ENCODE results near the gene SPECC1L.
"Not testable (repeated sequence)": the region's sequence is repeated elsewhere in the genome, so short reads cannot be mapped to it uniquely, and the experiment has no call there.

Gene SPECC1L

GRCh38 chr22:24262185-24262749, 8.4 kb upstream of the SPECC1L start:
- H3K79me1 ChIP-seq (ENCODE audit: low read length); H4K12ac ChIP-seq (ENCODE audit: low read depth, low read length); H4K91ac ChIP-seq (ENCODE audit: low read depth, low read length); H3K4me3 ChIP-seq (ENCODE audit: low read depth, low read length); H2AFZ ChIP-seq (ENCODE audit: insufficient read depth, low read length, poor library complexity); H2BK5ac ChIP-seq (ENCODE audit: low read depth, low read length, poor library complexity); H3K23ac ChIP-seq (ENCODE audit: low read length); H3K18ac ChIP-seq (ENCODE audit: low read length); H3K27ac ChIP-seq (ENCODE audit: low read depth, low read length); H3K4me2 ChIP-seq (ENCODE audit: low read length); H3K36me3 ChIP-seq (ENCODE audit: control insufficient read depth in 1 of 2, insufficient read depth in 2 of 2, low read length in 2 of 2); H3K9ac ChIP-seq (ENCODE audit: low read length); H3K27me3 ChIP-seq (ENCODE audit: insufficient read depth, low read length); H2BK120ac ChIP-seq (ENCODE audit: insufficient read depth, low read length, poor library complexity); H3K9me3 ChIP-seq (ENCODE audit: insufficient read depth, low read depth, low read length); H4K8ac ChIP-seq (ENCODE audit: low read depth, low read length); H3K79me2 ChIP-seq (ENCODE audit: control insufficient read depth, insufficient read depth, low read length, poor library complexity); H3K14ac ChIP-seq (ENCODE audit: low read length); H3K4ac ChIP-seq (ENCODE audit: low read depth, low read length): not testable (repeated sequence)
- H2BK12ac ChIP-seq (ENCODE audit: low read length), result peak overlapping the region; percentile 42
- peaks cover 3 to 14% of the 10 kb centered on the region in 2 experiments for H3K4me1 ChIP-seq (ENCODE audit: control insufficient read depth in 1 of 2, insufficient read depth in 2 of 2, low read length in 2 of 2)
- DNase-seq, result peak; percentile 36 to 56
- WGBS (ENCODE audit: extremely low coverage, insufficient coverage, insufficient read length), result no CpG with 5 or more reads among the region's 18 CpGs
- peak overlapping the region; percentile 23 for H2AK5ac ChIP-seq (ENCODE audit: low read length)

GRCh38 chr22:24263479-24263878, 7.2 kb upstream of the SPECC1L start:
- H3K27ac ChIP-seq (ENCODE audit: low read depth, low read length); H3K4ac ChIP-seq (ENCODE audit: low read depth, low read length); H2BK5ac ChIP-seq (ENCODE audit: low read depth, low read length, poor library complexity); DNase-seq; H3K4me3 ChIP-seq (ENCODE audit: low read depth, low read length); H3K79me2 ChIP-seq (ENCODE audit: control insufficient read depth, insufficient read depth, low read length, poor library complexity); H2AFZ ChIP-seq (ENCODE audit: insufficient read depth, low read length, poor library complexity); H2AK5ac ChIP-seq (ENCODE audit: low read length); H3K79me1 ChIP-seq (ENCODE audit: low read length); H4K8ac ChIP-seq (ENCODE audit: low read depth, low read length); H3K9ac ChIP-seq (ENCODE audit: low read length); H3K27me3 ChIP-seq (ENCODE audit: insufficient read depth, low read length); H3K36me3 ChIP-seq (ENCODE audit: control insufficient read depth in 1 of 2, insufficient read depth in 2 of 2, low read length in 2 of 2); H3K4me2 ChIP-seq (ENCODE audit: low read length); H4K91ac ChIP-seq (ENCODE audit: low read depth, low read length); H4K12ac ChIP-seq (ENCODE audit: low read depth, low read length); H3K9me3 ChIP-seq (ENCODE audit: insufficient read depth, low read depth, low read length); H3K23ac ChIP-seq (ENCODE audit: low read length): not testable (repeated sequence)
- WGBS (ENCODE audit: extremely low coverage, insufficient coverage, insufficient read length), result no CpG with 5 or more reads among the region's 19 CpGs
- peaks cover 3 to 14% of the 10 kb centered on the region in 2 experiments for H3K4me1 ChIP-seq (ENCODE audit: control insufficient read depth in 1 of 2, insufficient read depth in 2 of 2, low read length in 2 of 2)
- H3K18ac ChIP-seq (ENCODE audit: low read length), result peak overlapping the region; percentile 20
- peak overlapping the region; percentile 5 for H2BK120ac ChIP-seq (ENCODE audit: insufficient read depth, low read length, poor library complexity)
- peak overlapping the region; percentile 18 for H3K14ac ChIP-seq (ENCODE audit: low read length)
- peak overlapping the region; percentile 24 for H2BK12ac ChIP-seq (ENCODE audit: low read length)

- H3K4me3 ChIP-seq (ENCODE audit: low read depth, low read length); H3K9me3 ChIP-seq (ENCODE audit: insufficient read depth, low read depth, low read length); H3K9ac ChIP-seq (ENCODE audit: low read length); H4K91ac ChIP-seq (ENCODE audit: low read depth, low read length); H2AFZ ChIP-seq (ENCODE audit: insufficient read depth, low read length, poor library complexity); H3K36me3 ChIP-seq (ENCODE audit: control insufficient read depth in 1 of 2, insufficient read depth in 2 of 2, low read length in 2 of 2); H3K18ac ChIP-seq (ENCODE audit: low read length); DNase-seq; H2AK5ac ChIP-seq (ENCODE audit: low read length); H3K79me2 ChIP-seq (ENCODE audit: control insufficient read depth, insufficient read depth, low read length, poor library complexity); H3K79me1 ChIP-seq (ENCODE audit: low read length); H3K4me2 ChIP-seq (ENCODE audit: low read length); H2BK120ac ChIP-seq (ENCODE audit: insufficient read depth, low read length, poor library complexity); H3K14ac ChIP-seq (ENCODE audit: low read length); H3K4ac ChIP-seq (ENCODE audit: low read depth, low read length); H3K27me3 ChIP-seq (ENCODE audit: insufficient read depth, low read length); H3K23ac ChIP-seq (ENCODE audit: low read length); H2BK12ac ChIP-seq (ENCODE audit: low read length); H4K12ac ChIP-seq (ENCODE audit: low read depth, low read length); H4K8ac ChIP-seq (ENCODE audit: low read depth, low read length): not testable (repeated sequence)
- Histone ChIP-seq H2BK5ac (ENCODE audit: low read depth, low read length, poor library complexity) (peak overlapping the region; percentile 52), H3K27ac (ENCODE audit: low read depth, low read length) (peak overlapping the region; percentile 79), H3K4me1 (ENCODE audit: control insufficient read depth in 1 of 2, insufficient read depth in 2 of 2, low read length in 2 of 2) (peaks cover 3 to 14% of the 10 kb centered on the region in 2 experiments)
- no CpG with 5 or more reads among the region's 9 CpGs for WGBS (ENCODE audit: extremely low coverage, insufficient coverage, insufficient read length)
Observed at GRCh38 chr22:24264329-24264896, 6.2 kb upstream of the SPECC1L start.

DNA sequence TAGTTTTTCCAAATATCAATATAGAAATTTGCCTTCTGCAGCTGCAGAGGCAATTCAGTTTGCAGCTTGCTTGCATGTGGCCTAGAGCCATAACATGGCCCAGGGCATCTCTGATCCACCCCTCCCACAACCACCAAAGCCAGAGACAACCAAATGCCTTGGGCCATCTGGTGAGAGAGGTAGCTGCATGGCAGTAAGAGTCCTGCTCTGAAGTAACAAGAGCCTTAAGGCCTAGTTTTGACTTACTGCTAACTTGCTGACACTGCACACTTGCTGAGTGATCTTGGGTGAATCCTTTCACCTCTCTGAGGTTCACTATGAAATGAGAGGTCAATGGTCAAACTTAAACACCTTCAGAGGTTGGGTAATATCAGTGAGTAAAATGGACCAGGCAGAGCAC, 4.9 kb upstream of the SPECC1L start:
- no peaks in the 10 kb centered on the region for H3K27me3 ChIP-seq (ENCODE audit: insufficient read depth, low read length)
- H3K4me1 ChIP-seq (ENCODE audit: control insufficient read depth in 1 of 2, insufficient read depth in 2 of 2, low read length in 2 of 2), result peaks cover 5 to 14% of the 10 kb centered on the region in 2 experiments
- no peak overlapping the region for H2AFZ ChIP-seq (ENCODE audit: insufficient read depth, low read length, poor library complexity)
- no peak overlapping the region for H4K12ac ChIP-seq (ENCODE audit: low read depth, low read length)
- H2BK120ac ChIP-seq (ENCODE audit: insufficient read depth, low read length, poor library complexity), result no peak overlapping the region
- no peak overlapping the region for H2BK5ac ChIP-seq (ENCODE audit: low read depth, low read length, poor library complexity)
- no peak overlapping the region for H2BK12ac ChIP-seq (ENCODE audit: low read length)
- no peak overlapping the region for H3K23ac ChIP-seq (ENCODE audit: low read length)
- no peak overlapping the region for H3K27ac ChIP-seq (ENCODE audit: low read depth, low read length)
- H3K36me3 ChIP-seq (ENCODE audit: control insufficient read depth in 1 of 2, insufficient read depth in 2 of 2, low read length in 2 of 2), result no peaks in the 10 kb centered on the region
- H3K4ac ChIP-seq (ENCODE audit: low read depth, low read length), result no peak overlapping the region
- H3K4me2 ChIP-seq (ENCODE audit: low read length), result no peak overlapping the region
- no peak overlapping the region for H3K18ac ChIP-seq (ENCODE audit: low read length)
- no peak overlapping the region for H3K14ac ChIP-seq (ENCODE audit: low read length)
- no peak overlapping the region for H2AK5ac ChIP-seq (ENCODE audit: low read length)
- no peak overlapping the region for H3K9ac ChIP-seq (ENCODE audit: low read length)
- peaks cover 7% of the 10 kb centered on the region for H3K79me1 ChIP-seq (ENCODE audit: low read length)
- DNase-seq, result no peak
- H3K9me3 ChIP-seq (ENCODE audit: insufficient read depth, low read depth, low read length), result no peaks in the 10 kb centered on the region
- H3K4me3 ChIP-seq (ENCODE audit: low read depth, low read length), result no peak overlapping the region
- no peak overlapping the region for H4K91ac ChIP-seq (ENCODE audit: low read depth, low read length)
- peaks cover 2% of the 10 kb centered on the region for H3K79me2 ChIP-seq (ENCODE audit: control insufficient read depth, insufficient read depth, low read length, poor library complexity)
- no peak overlapping the region for H4K8ac ChIP-seq (ENCODE audit: low read depth, low read length)

Data from trophoblast cell (in vitro differentiated cells and primary cell).